HG03378 (cell line): ENCODE data around the gene MACC1.

Experiments
- ATAC-seq: cut with Tn5 transposase; IDR thresholded peaks from one replicate; pipeline ENCODE4 v1.9.1; 2021; ENCODE audit warnings: mild to moderate bottlenecking, moderate library complexity; ENCODE audit not compliant: unreplicated experiment

The MACC1 gene

DNA sequence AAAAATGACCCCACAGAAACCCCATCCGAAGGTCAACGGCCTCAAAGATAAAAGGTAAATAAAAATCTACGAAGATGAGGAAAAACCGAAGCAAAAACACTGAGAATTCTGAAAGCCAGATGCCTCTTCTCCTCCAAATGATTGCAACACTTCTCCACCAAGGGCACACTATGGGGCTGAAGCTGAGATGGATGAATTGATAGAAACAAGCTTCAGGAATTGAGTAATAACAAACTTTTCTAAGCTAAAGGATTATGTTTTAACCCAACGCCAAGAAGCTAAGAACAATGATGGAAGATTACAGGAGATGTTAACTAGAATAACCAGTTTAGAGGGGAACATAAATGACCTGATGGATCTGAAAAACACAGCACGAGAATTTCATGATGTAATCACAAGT lies 127.8 kb downstream of the MACC1 start:
- ATAC-seq: no peak

DNA sequence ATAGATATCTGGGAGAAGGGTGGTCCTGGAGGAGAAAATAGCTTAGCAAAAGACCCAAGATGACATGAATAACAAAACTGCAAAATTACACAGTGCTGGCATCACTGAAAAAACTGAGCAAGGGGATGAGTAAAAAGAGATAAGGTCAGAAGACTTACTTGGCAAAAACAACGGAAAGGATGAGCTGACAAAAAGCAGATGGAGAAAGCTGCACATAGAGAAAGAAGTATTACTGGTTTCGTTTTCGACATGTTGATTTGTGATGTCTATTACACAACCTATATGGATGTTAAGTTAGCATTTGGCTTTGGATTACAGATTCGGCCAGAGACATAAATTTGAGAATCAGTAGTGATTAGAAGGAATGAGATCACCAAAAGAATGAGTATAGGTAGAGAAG lies 132.1 kb downstream of the MACC1 start:
- ATAC-seq: no peak
